Measurements from ENCODE around the gene ENTREP3.

Gene ENTREP3

DNA sequence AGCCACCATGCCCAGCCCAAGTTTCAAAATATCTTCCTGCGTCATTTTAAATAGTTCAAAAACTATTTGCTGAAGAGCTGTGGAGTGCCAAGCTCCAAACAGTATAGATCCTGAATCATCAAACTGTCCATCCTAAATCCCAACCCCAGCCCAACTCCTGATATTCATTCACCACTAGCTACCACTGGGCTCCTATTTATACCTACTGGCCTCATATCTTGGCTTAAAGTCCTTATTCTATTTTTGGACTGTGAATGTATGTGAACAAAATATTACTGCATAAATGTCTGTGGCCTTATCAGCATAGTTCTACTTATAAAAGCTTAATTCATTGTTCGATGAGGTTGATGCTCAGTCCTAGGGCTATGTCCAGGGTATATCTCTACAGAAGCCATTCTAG is 12.1 kb upstream of the ENTREP3 start:
- Mint-ChIP-seq H3K4me1 (ENCODE audit: low read depth) (peaks cover 28% of the 10 kb centered on the region), H3K27ac (no peak overlapping the region), H3K9me3 (no peaks in the 10 kb centered on the region), H3K27me3 (no peaks in the 10 kb centered on the region), H3K4me3 (no peak overlapping the region), H3K36me3 (ENCODE audit: low read depth) (peaks cover 96% of the 10 kb centered on the region)
- DNase-seq = no peak

- H3K27ac Mint-ChIP-seq = peak overlapping the region; percentile 2
- DNase-seq = no peak
- H3K27me3 Mint-ChIP-seq = no peaks in the 10 kb centered on the region
- H3K9me3 Mint-ChIP-seq = no peaks in the 10 kb centered on the region
- H3K4me1 Mint-ChIP-seq (ENCODE audit: low read depth) = peaks cover 27% of the 10 kb centered on the region
- H3K4me3 Mint-ChIP-seq = no peak overlapping the region
- peaks cover 96% of the 10 kb centered on the region for H3K36me3 Mint-ChIP-seq (ENCODE audit: low read depth)
These were observed 11.3 kb upstream of the ENTREP3 start for GRCh38 chr1:155266553-155266952.

GRCh38 chr1:155263067-155263466 is 7.8 kb upstream of the ENTREP3 start:
- peaks cover 36% of the 10 kb centered on the region for H3K4me1 Mint-ChIP-seq (ENCODE audit: low read depth)
- peak overlapping the region; percentile 98 for H3K4me3 Mint-ChIP-seq
- DNase-seq = no peak
- no peaks in the 10 kb centered on the region for H3K9me3 Mint-ChIP-seq
- H3K27ac Mint-ChIP-seq = peak overlapping the region; percentile 98
- H3K36me3 Mint-ChIP-seq (ENCODE audit: low read depth) = peaks cover 98% of the 10 kb centered on the region
- no peaks in the 10 kb centered on the region for H3K27me3 Mint-ChIP-seq

- no peaks in the 10 kb centered on the region for H3K9me3 Mint-ChIP-seq
- H3K4me3 Mint-ChIP-seq = peak within 1 kb of the TSS; percentile 98
- peaks cover 97% of the 10 kb centered on the region for H3K36me3 Mint-ChIP-seq (ENCODE audit: low read depth)
- no peaks in the 10 kb centered on the region for H3K27me3 Mint-ChIP-seq
- H3K4me1 Mint-ChIP-seq (ENCODE audit: low read depth) = peaks cover 37% of the 10 kb centered on the region
- DNase-seq = peak; percentile 87
- peak within 1 kb of the TSS; percentile 98 for H3K27ac Mint-ChIP-seq
These were observed 6.8 kb upstream of the ENTREP3 start, which contains the start of gene SCAMP3 for GRCh38 chr1:155261852-155262673. TSS of gene SCAMP3 (minus strand) at chr1:155262360. CDS start at chr1:155262151, 209 bp downstream.

DNA sequence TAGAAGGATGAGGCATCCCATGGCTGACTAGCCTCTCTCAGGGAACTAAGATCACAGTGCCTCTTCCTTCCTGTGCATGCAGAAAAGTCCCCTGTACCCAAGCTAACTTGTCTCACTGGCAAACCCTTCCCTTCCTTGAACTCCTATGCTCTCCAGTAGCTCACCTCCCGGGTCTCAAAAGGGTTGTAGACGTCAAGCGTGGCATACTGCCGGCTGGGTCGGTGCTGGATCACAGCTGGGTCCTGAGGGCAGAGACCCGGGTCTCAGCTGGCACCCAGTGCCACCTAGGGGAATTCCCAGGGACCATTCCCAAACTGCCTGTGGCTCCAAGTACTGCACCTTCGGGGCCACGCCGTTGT is 6.2 kb upstream of the ENTREP3 start:
- H3K4me1 Mint-ChIP-seq (ENCODE audit: low read depth) = peaks cover 43% of the 10 kb centered on the region
- peaks cover 97% of the 10 kb centered on the region for H3K36me3 Mint-ChIP-seq (ENCODE audit: low read depth)
- DNase-seq = no peak

DNA sequence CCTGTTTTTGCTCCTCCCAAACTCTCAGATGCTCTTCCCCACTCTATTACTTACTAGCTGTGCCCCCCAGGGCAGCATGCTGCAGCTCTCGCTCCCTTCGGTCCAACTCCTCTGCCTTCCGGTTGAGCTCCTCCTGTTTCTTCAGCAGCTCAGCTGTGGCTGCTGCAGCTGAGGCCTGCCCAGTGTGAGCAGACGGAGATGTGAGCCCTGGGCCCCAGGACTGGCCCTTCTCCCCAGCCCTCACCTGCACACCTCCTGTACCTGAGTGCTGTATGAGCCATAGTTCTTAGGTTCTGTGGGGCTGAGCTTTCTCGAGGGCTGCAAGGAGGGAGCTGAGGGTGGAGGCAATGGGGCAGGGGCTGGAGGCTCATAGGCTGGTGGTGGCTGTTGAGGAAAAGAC is 5.0 kb upstream of the ENTREP3 start:
- Mint-ChIP-seq H3K36me3 (ENCODE audit: low read depth) (peaks cover 97% of the 10 kb centered on the region), H3K27ac (peak overlapping the region; percentile 98), H3K4me1 (ENCODE audit: low read depth) (peaks cover 53% of the 10 kb centered on the region), H3K4me3 (peak overlapping the region; percentile 98), H3K9me3 (no peaks in the 10 kb centered on the region), H3K27me3 (no peaks in the 10 kb centered on the region)
- DNase-seq = no peak

More for the DNA sequence above, 6.2 kb upstream of the ENTREP3 start:
- H3K27me3 Mint-ChIP-seq = no peaks in the 10 kb centered on the region
- H3K9me3 Mint-ChIP-seq = no peaks in the 10 kb centered on the region
- H3K27ac Mint-ChIP-seq = peak overlapping the region; percentile 98
- peak overlapping the region; percentile 98 for H3K4me3 Mint-ChIP-seq

- peaks cover 51% of the 10 kb centered on the region for H3K4me1 Mint-ChIP-seq (ENCODE audit: low read depth)
These were observed 972 bp upstream of the ENTREP3 start for GRCh38 chr1:155256058-155256852.

GRCh38 chr1:155254714-155255242 is 505 bp downstream of the ENTREP3 start:
- no peak for DNase-seq
- no peaks in the 10 kb centered on the region for H3K9me3 Mint-ChIP-seq
- peak overlapping the region; percentile 80 for H3K4me3 Mint-ChIP-seq
- H3K4me1 Mint-ChIP-seq (ENCODE audit: low read depth) = peaks cover 49% of the 10 kb centered on the region
- H3K27ac Mint-ChIP-seq = peak overlapping the region; percentile 83
- H3K27me3 Mint-ChIP-seq = no peaks in the 10 kb centered on the region
- peaks cover 52% of the 10 kb centered on the region for H3K36me3 Mint-ChIP-seq (ENCODE audit: low read depth)

More at GRCh38 chr1:155256058-155256852, 972 bp upstream of the ENTREP3 start:
- H3K9me3 Mint-ChIP-seq = no peaks in the 10 kb centered on the region
- H3K27ac Mint-ChIP-seq = peak overlapping the region; percentile 73
- H3K4me3 Mint-ChIP-seq = peak overlapping the region; percentile 80
- H3K27me3 Mint-ChIP-seq = no peaks in the 10 kb centered on the region
- no peak for DNase-seq
- peaks cover 62% of the 10 kb centered on the region for H3K36me3 Mint-ChIP-seq (ENCODE audit: low read depth)

GRCh38 chr1:155254228-155254713 is 1.0 kb downstream of the ENTREP3 start:
- H3K27ac Mint-ChIP-seq = peak overlapping the region; percentile 83
- H3K4me1 Mint-ChIP-seq (ENCODE audit: low read depth) = peaks cover 48% of the 10 kb centered on the region
- no peaks in the 10 kb centered on the region for H3K9me3 Mint-ChIP-seq
- H3K27me3 Mint-ChIP-seq = no peaks in the 10 kb centered on the region
- H3K4me3 Mint-ChIP-seq = peak overlapping the region; percentile 80
- H3K36me3 Mint-ChIP-seq (ENCODE audit: low read depth) = peaks cover 47% of the 10 kb centered on the region
- DNase-seq = peak; percentile 34

DNA sequence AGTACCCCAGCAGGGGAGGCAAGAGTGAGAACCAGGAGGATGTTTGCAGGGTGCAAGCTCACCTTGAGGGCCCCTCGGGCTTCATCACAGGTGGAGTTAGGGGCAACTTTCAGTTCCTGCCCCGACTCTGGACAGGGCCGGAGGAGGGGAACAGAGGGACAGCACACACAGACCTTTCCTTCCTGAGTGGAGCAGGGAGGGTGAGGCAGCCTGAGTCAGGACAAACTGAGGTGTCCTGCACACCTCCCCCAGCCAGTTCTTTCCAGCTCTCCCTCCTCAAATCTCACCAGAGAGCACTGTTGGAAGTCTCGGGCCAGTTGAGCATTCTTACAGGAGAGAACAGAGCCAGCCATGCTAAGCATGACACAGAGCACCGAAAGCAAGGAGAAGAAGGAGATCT is 1.5 kb downstream of the ENTREP3 start:
- Mint-ChIP-seq H3K27ac (peak overlapping the region; percentile 83), H3K4me1 (ENCODE audit: low read depth) (peaks cover 48% of the 10 kb centered on the region), H3K4me3 (peak overlapping the region; percentile 80), H3K36me3 (ENCODE audit: low read depth) (peaks cover 44% of the 10 kb centered on the region), H3K9me3 (no peaks in the 10 kb centered on the region), H3K27me3 (no peaks in the 10 kb centered on the region)
- DNase-seq = no peak

DNA sequence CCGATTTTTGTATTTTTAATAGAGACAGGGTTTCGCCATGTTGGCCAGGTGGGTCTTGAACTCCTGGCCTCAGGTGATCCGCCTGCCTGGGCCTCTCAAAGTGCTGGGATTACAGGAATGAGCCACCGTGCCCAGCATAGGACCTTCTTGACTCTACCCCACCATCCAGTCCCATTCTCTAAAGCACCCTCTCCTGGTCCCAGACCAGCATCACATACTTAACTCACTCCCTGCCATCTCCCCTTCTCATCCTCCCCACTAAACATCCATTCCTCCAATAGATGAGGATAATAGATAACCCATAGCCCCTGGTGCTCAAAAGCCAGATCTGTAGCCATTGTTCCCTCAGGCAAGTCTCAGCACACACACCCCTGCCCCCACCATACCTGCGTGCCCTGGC is 2.1 kb downstream of the ENTREP3 start:
- H3K27ac Mint-ChIP-seq = no peak overlapping the region
- no peaks in the 10 kb centered on the region for H3K9me3 Mint-ChIP-seq
- peaks cover 44% of the 10 kb centered on the region for H3K4me1 Mint-ChIP-seq (ENCODE audit: low read depth)
- peaks cover 41% of the 10 kb centered on the region for H3K36me3 Mint-ChIP-seq (ENCODE audit: low read depth)
- H3K4me3 Mint-ChIP-seq = peak overlapping the region; percentile 80
- no peaks in the 10 kb centered on the region for H3K27me3 Mint-ChIP-seq
- no peak for DNase-seq

GRCh38 chr1:155251566-155251965 is 3.7 kb downstream of the ENTREP3 start:
- no peaks in the 10 kb centered on the region for H3K27me3 Mint-ChIP-seq
- H3K27ac Mint-ChIP-seq = peak overlapping the region; percentile 65
- H3K4me3 Mint-ChIP-seq = no peak overlapping the region
- no peaks in the 10 kb centered on the region for H3K9me3 Mint-ChIP-seq
- H3K4me1 Mint-ChIP-seq (ENCODE audit: low read depth) = peaks cover 39% of the 10 kb centered on the region
- peaks cover 39% of the 10 kb centered on the region for H3K36me3 Mint-ChIP-seq (ENCODE audit: low read depth)
- no peak for DNase-seq

GRCh38 chr1:155250633-155251449 is 4.4 kb downstream of the ENTREP3 start:
- peak; percentile 98 for DNase-seq
- Mint-ChIP-seq H3K4me3 (peak overlapping the region; percentile 70), H3K4me1 (ENCODE audit: low read depth) (peaks cover 36% of the 10 kb centered on the region), H3K36me3 (ENCODE audit: low read depth) (peaks cover 37% of the 10 kb centered on the region), H3K9me3 (no peaks in the 10 kb centered on the region), H3K27me3 (no peaks in the 10 kb centered on the region), H3K27ac (peak overlapping the region; percentile 65)

GRCh38 chr1:155250246-155250632 is 5.0 kb downstream of the ENTREP3 start:
- Mint-ChIP-seq H3K4me3 (peak overlapping the region; percentile 70), H3K27me3 (no peaks in the 10 kb centered on the region), H3K27ac (peak overlapping the region; percentile 65), H3K9me3 (no peaks in the 10 kb centered on the region), H3K36me3 (ENCODE audit: low read depth) (peaks cover 32% of the 10 kb centered on the region), H3K4me1 (ENCODE audit: low read depth) (peaks cover 33% of the 10 kb centered on the region)
- peak; percentile 39 for DNase-seq
